Mucosa of descending colon (tissue), 3 donors: Measurements from ENCODE around the gene RC3H1. TPM values are rescaled to one million over a fixed set of nuclear protein-coding genes. Genes with fewer than 3 reads are reported as not detected.
"Not testable (repeated sequence)": the region's sequence is repeated elsewhere in the genome, so short reads cannot be mapped to it uniquely, and the experiment has no call there.

Experiments used
- ATAC-seq: fragments of 200-7000 bp; cut with Tn5 transposase; one replicate; pipeline ENCODE4 v1.9.1; 2020; ENCODE audit warnings: mild to moderate bottlenecking, moderate library complexity
- DNase-seq, 3 donors: peaks; one replicate each; pipeline ENCODE4 v3.0.0-alpha.2; 2020
- H3K36me3 ChIP-seq: fragments of 200-600 bp; one replicate; pipeline ENCODE4 v1.8.0; 2021; ENCODE audit warnings: low read depth, mild to moderate bottlenecking
- H3K4me1 ChIP-seq: fragments of 200-600 bp; one replicate; pipeline ENCODE4 v1.8.0; 2021; ENCODE audit warnings: low read depth, mild to moderate bottlenecking
- H3K4me3 ChIP-seq: fragments of 200-600 bp; one replicate; pipeline ENCODE4 v1.8.0; 2021; ENCODE audit warnings: mild to moderate bottlenecking
- H3K9me3 ChIP-seq: fragments of 200-600 bp; one replicate; pipeline ENCODE4 v1.8.0; 2021; ENCODE audit warnings: mild to moderate bottlenecking
- CTCF ChIP-seq: fragments of 200-600 bp; IDR thresholded peaks from one replicate; pipeline ENCODE4 v1.8.0; 2022; ENCODE audit warnings: antibody characterized with exemption, mild to moderate bottlenecking
- intact Hi-C, 2 donors: fragments of 100-400 bp; cut with DNase I in 1 of 2; cut with micrococcal nuclease in 1 of 2; formaldehyde crosslinking; loops; one replicate each; pipeline versions ENCODE4 v1.11.0 to v1.11.1; 2022; cut with DNase I, micrococcal nuclease
- long read RNA-seq, 2 donors: library from polyadenylated mRNA; unstranded; transcript quantifications; one replicate each; pipeline ENCODE4 v2.0.0, GENCODE V29; 2019 to 2021
- total RNA-seq, 3 donors: library from RNA; stranded (reverse); fragmentation: NEBNext Ultra II Directional in 2 of 3; extraction: Animal tissue kit (Norgen Biotek cat#: 25700) in 2 of 3; gene quantifications; one replicate each; pipeline versions ENCODE4 v1.2.1 to v1.2.4, GENCODE V29; 2021 to 2023
- donor health status: DM: no; HTN: no; CAD: no; lungs with moderate emphysema.
- donor health status: DM: no; HTN: no; CAD: no.
- donor health status: DM: no; HTN: yes; CAD: no.

RC3H1 gene
- 10 to 100 TPM; 38.0 to 51.2 (median 50.1) TPM for total RNA-seq
- long read RNA-seq, donor 1, partial matches to known transcripts = 9 of 14 reads
- long read RNA-seq, donor 1, other reads (novel, unspliced or antisense) = 5 of 14 reads
- long read RNA-seq, donor 2, partial matches to known transcripts = 1 of 4 reads
- long read RNA-seq, donor 2, other reads (novel, unspliced or antisense) = 3 of 4 reads

- H3K4me1 ChIP-seq = peaks cover 39% of the 10 kb centered on the region
- H3K36me3 ChIP-seq = no peaks in the 10 kb centered on the region
- H3K4me3 ChIP-seq = peak within 1 kb of the TSS; percentile 91
- intact Hi-C loops = no loop called here
- peak; percentile 17 for TF ChIP-seq CTCF
- DNase-seq (peak; percentile 93 to 96 (median 96)), ATAC-seq (peak; percentile 97)
- no peaks in the 10 kb centered on the region for H3K9me3 ChIP-seq
Measured at GRCh38 chr1:174022080-174022975, at the start of gene RC3H1. RC3H1 (minus strand) TSS chr1:174022357; CDS start chr1:173992985, 29,372 bp downstream.

- DNase-seq = no peak
- no peaks in the 10 kb centered on the region for H3K36me3 ChIP-seq
- intact Hi-C loops = no loop called here
- TF ChIP-seq CTCF = no peak
- ATAC-seq = no peak
- H3K4me3 ChIP-seq = no peak overlapping the region
- H3K4me1 ChIP-seq = no peaks in the 10 kb centered on the region
- no peaks in the 10 kb centered on the region for H3K9me3 ChIP-seq
Measured at GRCh38 chr1:174070614-174071013, 48.5 kb upstream of the RC3H1 start.

- TF ChIP-seq CTCF = no peak
- H3K4me3 ChIP-seq = no peak overlapping the region
- H3K36me3 ChIP-seq = no peaks in the 10 kb centered on the region
Measured at GRCh38 chr1:174068000-174068399, 45.8 kb upstream of the RC3H1 start.

GRCh38 chr1:174060090-174060489 lies 37.9 kb upstream of the RC3H1 start:
- Histone ChIP-seq H3K4me1 (no peaks in the 10 kb centered on the region), H3K36me3 (no peaks in the 10 kb centered on the region), H3K4me3 (no peak overlapping the region), H3K9me3 (no peaks in the 10 kb centered on the region)
- no peak for ATAC-seq
- intact Hi-C loops = no loop called here
- DNase-seq = no peak
- TF ChIP-seq CTCF = no peak

More at GRCh38 chr1:174068000-174068399, 45.8 kb upstream of the RC3H1 start:
- Histone ChIP-seq H3K4me1 (no peaks in the 10 kb centered on the region), H3K9me3 (no peaks in the 10 kb centered on the region)
- ATAC-seq = no peak
- DNase-seq = no peak
- intact Hi-C loops = no loop called here

GRCh38 chr1:174058624-174059023 lies 36.5 kb upstream of the RC3H1 start:
- Histone ChIP-seq H3K4me3 (no peak overlapping the region), H3K9me3 (no peaks in the 10 kb centered on the region), H3K4me1 (no peaks in the 10 kb centered on the region), H3K36me3 (no peaks in the 10 kb centered on the region)
- DNase-seq = no peak
- no peak for TF ChIP-seq CTCF
- intact Hi-C loops = no loop called here
- no peak for ATAC-seq

- H3K4me3 ChIP-seq, intact Hi-C loops, H3K4me1 ChIP-seq, H3K9me3 ChIP-seq, ATAC-seq, H3K36me3 ChIP-seq, DNase-seq: not testable (repeated sequence)
Measured at GRCh38 chr1:174056609-174057008, 34.5 kb upstream of the RC3H1 start.

GRCh38 chr1:174055797-174056196 lies 33.6 kb upstream of the RC3H1 start:
- intact Hi-C loops, H3K4me3 ChIP-seq, H3K36me3 ChIP-seq, ATAC-seq, DNase-seq, H3K4me1 ChIP-seq, H3K9me3 ChIP-seq: not testable (repeated sequence)
